SK-N-SH (cell line): ENCODE measurements around the gene GPR137B. TPM values are rescaled to one million over a fixed set of nuclear protein-coding genes. Genes with fewer than 3 reads are reported as not detected.

Experiments
- CTCF ChIA-PET: fragments of 300-600, 350-600 bp; formaldehyde crosslinking; extraction: SDS; loops from one replicate; lab custom pipeline; 2021; lab: Yijun Ruan, JAX
- POLR2A ChIA-PET: fragments of 350-600 bp; sonication (Branson Sonifier 250); formaldehyde crosslinking; extraction: SDS; loops from one replicate; lab custom pipeline; 2020; ENCODE audit warnings: antibody characterized with exemption, inconsistent platforms; lab: Yijun Ruan, JAX
- DNase-seq: peaks from one replicate; pipeline ENCODE4 v3.0.0; 2012
- H2AFZ ChIP-seq: fragments of 200-600 bp; sonication (generic); 2 replicates; pipeline ENCODE4 v1.8.1; 2016; ENCODE audit warnings: antibody characterized with exemption, mild to moderate bottlenecking, low read depth
- H3F3A ChIP-seq: fragments of 200-600 bp; sonication (generic); replicated peaks from 2 replicates; pipeline ENCODE3; 2016; ENCODE audit warnings: antibody characterized with exemption, mild to moderate bottlenecking; ENCODE audit not compliant: insufficient read depth
- H3K27ac ChIP-seq, 2 experiments: fragments of 200-500 bp in 1 of 2; fragments of 200-600 bp in 1 of 2; sonication (Bioruptor generic) in 1 of 2; sonication (generic), shearing (Covaris generic) in 1 of 2; 2 replicates each; pipeline versions ENCODE4 v1.5.1 to v1.6.1; 2014 to 2016; ENCODE audit warnings: low read depth in 2 of 2, inconsistent platforms in 1 of 2, low read length in 1 of 2, mild to moderate bottlenecking in 1 of 2, mixed read lengths in 1 of 2
- H3K27me3 ChIP-seq: fragments of 200-600 bp; sonication (generic), shearing (Covaris generic); 2 replicates; pipeline ENCODE4 v1.6.1; 2016; ENCODE audit warnings: mixed run types; ENCODE audit not compliant: insufficient read depth
- H3K36me3 ChIP-seq, 2 experiments: fragments of 200-500 bp in 1 of 2; fragments of 200-600 bp in 1 of 2; sonication (Bioruptor generic) in 1 of 2; sonication (generic) in 1 of 2; replicated peaks in 1 of 2; 2 replicates each; pipeline versions ENCODE3 to v1.5.1; 2014 to 2016; ENCODE audit warnings: low read length in 1 of 2, mild to moderate bottlenecking in 1 of 2; ENCODE audit not compliant: insufficient read depth in 2 of 2, control insufficient read depth in 1 of 2
- H3K4me1 ChIP-seq, 2 experiments: fragments of 200-500 bp in 1 of 2; fragments of 200-600 bp in 1 of 2; sonication (Bioruptor generic) in 1 of 2; sonication (generic), shearing (Covaris generic) in 1 of 2; 2 replicates each; pipeline versions ENCODE4 v1.5.1 to v1.6.1; 2014 to 2016; ENCODE audit warnings: low read depth in 1 of 2, low read length in 1 of 2, mixed run types in 1 of 2; ENCODE audit not compliant: insufficient read depth in 2 of 2, control insufficient read depth in 1 of 2
- H3K4me2 ChIP-seq: fragments of 200-600 bp; sonication (generic), shearing (Covaris generic); 2 replicates; pipeline ENCODE4 v1.6.1; 2017; ENCODE audit warnings: mixed run types
- H3K4me3 ChIP-seq, 2 experiments: fragments of 200-500 bp in 1 of 2; fragments of 200-600 bp in 1 of 2; sonication (Bioruptor generic) in 1 of 2; sonication (generic), shearing (Covaris generic) in 1 of 2; 2 replicates each; pipeline versions ENCODE4 v1.5.1 to v1.8.1; 2014 to 2016; ENCODE audit warnings: low read depth in 2 of 2, inconsistent platforms in 1 of 2, low read length in 1 of 2, mild to moderate bottlenecking in 1 of 2, mixed read lengths in 1 of 2, moderate library complexity in 1 of 2
- H3K79me2 ChIP-seq: fragments of 200-600 bp; sonication (generic); 2 replicates; pipeline ENCODE4 v1.8.1; 2017; ENCODE audit warnings: mild to moderate bottlenecking; ENCODE audit not compliant: insufficient read depth
- H3K9ac ChIP-seq: fragments of 200-600 bp; sonication (generic); 2 replicates; pipeline ENCODE4 v1.6.1; 2017; ENCODE audit warnings: mixed run types
- H3K9me2 ChIP-seq: fragments of 200-600 bp; sonication (generic); 2 replicates; pipeline ENCODE4 v1.6.1; 2017; ENCODE audit warnings: mixed run types
- H3K9me3 ChIP-seq: fragments of 200-600 bp; sonication (generic); 2 replicates; pipeline ENCODE4 v1.6.1; 2017; ENCODE audit warnings: mixed run types, mild to moderate bottlenecking, moderate library complexity
- H4K20me1 ChIP-seq: fragments of 200-600 bp; sonication (generic); 2 replicates; pipeline ENCODE4 v1.6.1; 2017; ENCODE audit warnings: mild to moderate bottlenecking, mixed run types; ENCODE audit not compliant: insufficient read depth
- CHD2 ChIP-seq: fragments of 150-350 bp; IDR thresholded peaks from 2 replicates; pipeline ENCODE4 v1.6.1; 2018; ENCODE audit warnings: low read length; ENCODE audit not compliant: partially characterized antibody
- CTCF ChIP-seq: fragments of 200-600 bp; sonication (generic); IDR thresholded peaks from 2 replicates; pipeline ENCODE4 v1.6.1; 2017; ENCODE audit warnings: antibody characterized with exemption, mild to moderate bottlenecking, moderate library complexity
- ELF1 ChIP-seq: IDR thresholded peaks from 2 replicates; pipeline ENCODE4 v1.4.0; 2012
- EP300 ChIP-seq, 2 experiments: IDR thresholded peaks; 2 replicates each; pipeline versions ENCODE4 v1.4.0 to v1.6.1; 2012; ENCODE audit warnings: borderline replicate concordance in 1 of 2, low read depth in 1 of 2, low read length in 1 of 2
- EZH2phosphoT487 ChIP-seq: fragments of 200-600 bp; sonication (generic); IDR thresholded peaks from 2 replicates; pipeline ENCODE4 v1.6.1; 2017; ENCODE audit warnings: low read depth, mixed run types, mild to moderate bottlenecking, antibody characterized with exemption, moderate library complexity, borderline replicate concordance
- FOXJ3 ChIP-seq: sonication (generic); formaldehyde crosslinking; IDR thresholded peaks from 2 replicates; pipeline ENCODE4 v1.5.1; 2020; ENCODE audit warnings: mild to moderate bottlenecking, missing genetic modification reagents
- GABPA ChIP-seq: IDR thresholded peaks from 2 replicates; pipeline ENCODE4 v1.4.0; 2012; ENCODE audit warnings: low read depth, mild to moderate bottlenecking
- JUND ChIP-seq: IDR thresholded peaks from 2 replicates; pipeline ENCODE4 v1.4.0; 2012
- MXI1 ChIP-seq: IDR thresholded peaks from 2 replicates; pipeline ENCODE4 v1.6.1; 2012; ENCODE audit warnings: mild to moderate bottlenecking, low read depth, low read length, improper control_type of control experiment
- NFIC ChIP-seq: IDR thresholded peaks from 2 replicates; pipeline ENCODE4 v1.4.0; 2012; ENCODE audit warnings: borderline replicate concordance
- NRF1 ChIP-seq: IDR thresholded peaks from 2 replicates; pipeline ENCODE4 v1.6.1; 2012; ENCODE audit warnings: low read depth, mild to moderate bottlenecking, low read length
- RCOR1 ChIP-seq: fragments of 150-350 bp; IDR thresholded peaks from 2 replicates; pipeline ENCODE4 v1.6.1; 2017; ENCODE audit warnings: antibody characterized with exemption, low read length
- RFX5 ChIP-seq: IDR thresholded peaks from 2 replicates; pipeline ENCODE4 v1.6.1; 2012; ENCODE audit warnings: mild to moderate bottlenecking, improper control_type of control experiment, low read length
- RXRA ChIP-seq: IDR thresholded peaks from 2 replicates; pipeline ENCODE4 v1.4.0; 2012; ENCODE audit warnings: low read depth, mild to moderate bottlenecking, borderline replicate concordance
- TAF1 ChIP-seq: IDR thresholded peaks from 2 replicates; pipeline ENCODE4 v1.6.1; 2012; ENCODE audit warnings: low read depth, mild to moderate bottlenecking, low read length, moderate library complexity, borderline replicate concordance
- TCF12 ChIP-seq: IDR thresholded peaks from 2 replicates; pipeline ENCODE4 v1.4.0; 2012
- USF1 ChIP-seq: IDR thresholded peaks from 2 replicates; pipeline ENCODE4 v1.4.0; 2012; ENCODE audit warnings: low read depth, borderline replicate concordance
- ZBTB33 ChIP-seq: IDR thresholded peaks from 2 replicates; pipeline ENCODE4 v1.4.0; 2012; ENCODE audit warnings: low read depth, borderline replicate concordance
- WGBS: methylation state at CpG from one replicate; pipeline ENCODE4 v1.1.6; 2017; ENCODE audit warnings: low lambda C conversion rate; 5-methylcytosine and 5-hydroxymethylcytosine counted together
- polyA plus RNA-seq, 3 experiments: library from polyadenylated mRNA; depleted of rRNA; stranded (reverse); fragments of >200 nt; gene quantifications; 2 replicates each; pipeline ENCODE4 v1.2.3, GENCODE V29; 2012

The GPR137B gene
- polyA plus RNA-seq, 1 of the 3 experiments (the other 2 are of a cell fraction) = 7.0 TPM

GRCh38 chr1:236240675-236241074 is 98.3 kb downstream of the GPR137B start (continued):
- TF ChIP-seq ZBTB33 (no peak), EZH2phosphoT487 (no peak), ELF1 (no peak), CTCF (no peak)

GRCh38 chr1:236242568-236242967 is 100.2 kb downstream of the GPR137B start:
- Histone ChIP-seq H3K27me3 (no peaks in the 10 kb centered on the region), H3K9me3 (no peaks in the 10 kb centered on the region), H3F3A (peaks cover 3% of the 10 kb centered on the region), H3K9ac (no peak overlapping the region), H3K4me1 (no peaks in the 10 kb centered on the region), H3K79me2 (no peaks in the 10 kb centered on the region), H3K9me2 (no peaks in the 10 kb centered on the region), H3K27ac (no peak overlapping the region), H4K20me1 (no peaks in the 10 kb centered on the region), H3K4me3 (no peak overlapping the region), H2AFZ (no peak overlapping the region), H3K4me2 (no peak overlapping the region), H3K36me3 (no peaks in the 10 kb centered on the region)
- ChIA-PET CTCF (no interaction called here), POLR2A (no interaction called here)
- no peak for TF ChIP-seq TAF1
- TF ChIP-seq MXI1 = no peak
- no peak for TF ChIP-seq RCOR1
- TF ChIP-seq CHD2 = no peak
- no peak for TF ChIP-seq RXRA
- no peak for TF ChIP-seq USF1
- TF ChIP-seq NFIC = no peak
- no peak for TF ChIP-seq GABPA
- TF ChIP-seq RFX5 = no peak
- no peak for TF ChIP-seq FOXJ3 (CRISPR knock-in tag)
- no peak for TF ChIP-seq NRF1
- TF ChIP-seq ZBTB33 = no peak
- TF ChIP-seq JUND = no peak
- TF ChIP-seq TCF12 = no peak
- no peak for TF ChIP-seq EP300 (IDR thresholded peaks at IDR 0.05; ENCODE audit: borderline replicate concordance in 1 of 2, low read depth in 1 of 2, low read length in 1 of 2)
- no peak for DNase-seq
- WGBS = 73% methylated on average over 2 of the region's 2 CpGs
